K562 (cell line): ENCODE results near the gene PKD1L1.

Experiments used
- DPF2 ChIP-seq: fragments of 450-650 bp; IDR thresholded peaks from 2 replicates; pipeline ENCODE4 v1.6.1; 2016
- POLR2A ChIP-seq: fragments of 450-650 bp; conservative IDR thresholded peaks from 2 replicates; pipeline ENCODE4 v1.6.1; 2016
- POLR2AphosphoS5 ChIP-seq: IDR thresholded peaks from 2 replicates; pipeline ENCODE4 v1.6.1; 2011; ENCODE audit warnings: mild to moderate bottlenecking, low read depth, low read length, moderate library complexity; ENCODE audit not compliant: control insufficient read depth, insufficient read depth
- RBM22 ChIP-seq: fragments of 200-400 bp; formaldehyde crosslinking; IDR thresholded peaks from 2 replicates; pipeline ENCODE4 v1.6.1; 2018; ENCODE audit warnings: low read length, low read depth; ENCODE audit not compliant: poor library complexity, severe bottlenecking
- TBL1XR1 ChIP-seq, 2 experiments: IDR thresholded peaks; 2 replicates each; pipeline ENCODE4 v1.6.1; 2012; ENCODE audit warnings: improper control_type of control experiment in 2 of 2, low read length in 2 of 2, mild to moderate bottlenecking in 1 of 2
- TF ChIP-seq, protein P1 (sequence below): sonication (generic); formaldehyde crosslinking; IDR thresholded peaks from 2 replicates; pipeline ENCODE4 v1.8.1; 2023; ENCODE audit warnings: mild to moderate bottlenecking, missing genetic modification reagents
- TF ChIP-seq, protein P2 (sequence below): fragments of 250-450 bp; sonication (Bioruptor Pico); IDR thresholded peaks from 2 replicates; pipeline ENCODE4 v1.4.0; 2020; ENCODE audit warnings: borderline replicate concordance
- TF ChIP-seq, protein P3 (sequence below): fragments of 450-650 bp; formaldehyde crosslinking; IDR thresholded peaks from 2 replicates; pipeline ENCODE4 v1.4.0; 2020; ENCODE audit warnings: mild to moderate bottlenecking, moderate library complexity
- TF ChIP-seq, protein P4 (sequence below), 3 experiments: IDR thresholded peaks in 2 of 3; conservative IDR thresholded peaks in 1 of 3; 2 replicates each; pipeline ENCODE4 v1.5.1; 2011 to 2012; ENCODE audit warnings: low read length in 3 of 3, mild to moderate bottlenecking in 3 of 3, control low read depth in 2 of 3, improper control_type of control experiment in 1 of 3, inconsistent platforms in 1 of 3, low read depth in 1 of 3, mixed read lengths in 1 of 3, moderate library complexity in 1 of 3; ENCODE audit not compliant: insufficient read depth in 2 of 3
- TF ChIP-seq, protein P5 (sequence below), 2 experiments: fragments of 450-650 bp in 1 of 2; sonication (generic) in 1 of 2; formaldehyde crosslinking in 1 of 2; IDR thresholded peaks; 2 replicates each; pipeline versions ENCODE4 v1.7.1 to v1.9.0; 2016 to 2022; ENCODE audit warnings: inconsistent platforms in 1 of 2, mild to moderate bottlenecking in 1 of 2, missing genetic modification reagents in 1 of 2

DNA sequence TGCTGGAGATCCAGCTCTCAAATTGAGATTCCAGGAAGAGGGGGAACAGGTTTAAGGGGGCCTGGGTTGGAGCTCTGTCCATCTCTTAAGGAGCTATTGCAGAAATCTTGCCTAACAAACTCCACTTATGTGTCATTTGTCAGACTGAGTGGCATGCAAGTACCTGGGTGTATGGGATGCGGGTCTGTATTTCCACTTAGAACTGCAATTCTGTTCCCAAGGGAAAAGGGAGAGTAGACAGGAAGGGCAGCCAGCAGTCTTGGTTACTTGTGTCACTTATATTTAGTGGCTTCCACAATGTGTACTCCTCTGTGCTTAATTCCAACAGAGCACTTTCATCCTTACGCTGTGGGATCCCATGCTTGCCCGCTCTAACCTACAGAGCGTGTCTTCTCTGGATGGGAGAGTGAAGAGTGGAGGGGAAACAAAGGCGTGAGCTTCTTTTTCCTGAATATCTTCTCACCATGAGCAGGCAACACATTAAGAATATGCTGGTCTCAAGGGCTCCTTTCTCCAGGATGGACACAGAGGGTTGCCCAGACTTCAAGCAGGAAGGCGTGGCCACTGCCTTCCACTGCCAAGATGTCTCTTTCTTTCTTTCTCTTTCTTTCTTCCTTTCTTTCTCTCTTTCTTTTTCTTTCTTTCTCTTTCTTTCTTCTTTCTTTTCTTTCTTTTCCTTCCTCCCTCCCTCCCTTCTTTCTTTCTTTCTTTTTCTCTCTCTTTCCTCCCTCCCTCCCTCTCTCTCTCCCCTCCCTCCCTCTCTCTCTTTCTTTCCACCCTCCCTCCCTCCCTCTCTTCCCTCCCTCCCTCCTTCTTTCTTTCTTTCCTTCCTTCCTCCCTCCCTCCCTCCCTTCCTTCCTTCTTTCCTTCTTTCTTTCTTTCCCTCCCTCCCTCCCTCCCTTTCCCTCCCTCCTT, 212.6 kb downstream of the PKD1L1 start:
- TF ChIP-seq, protein P1, sequence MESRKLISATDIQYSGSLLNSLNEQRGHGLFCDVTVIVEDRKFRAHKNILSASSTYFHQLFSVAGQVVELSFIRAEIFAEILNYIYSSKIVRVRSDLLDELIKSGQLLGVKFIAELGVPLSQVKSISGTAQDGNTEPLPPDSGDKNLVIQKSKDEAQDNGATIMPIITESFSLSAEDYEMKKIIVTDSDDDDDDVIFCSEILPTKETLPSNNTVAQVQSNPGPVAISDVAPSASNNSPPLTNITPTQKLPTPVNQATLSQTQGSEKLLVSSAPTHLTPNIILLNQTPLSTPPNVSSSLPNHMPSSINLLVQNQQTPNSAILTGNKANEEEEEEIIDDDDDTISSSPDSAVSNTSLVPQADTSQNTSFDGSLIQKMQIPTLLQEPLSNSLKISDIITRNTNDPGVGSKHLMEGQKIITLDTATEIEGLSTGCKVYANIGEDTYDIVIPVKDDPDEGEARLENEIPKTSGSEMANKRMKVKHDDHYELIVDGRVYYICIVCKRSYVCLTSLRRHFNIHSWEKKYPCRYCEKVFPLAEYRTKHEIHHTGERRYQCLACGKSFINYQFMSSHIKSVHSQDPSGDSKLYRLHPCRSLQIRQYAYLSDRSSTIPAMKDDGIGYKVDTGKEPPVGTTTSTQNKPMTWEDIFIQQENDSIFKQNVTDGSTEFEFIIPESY, result no peak
- TF ChIP-seq DPF2 (no peak), POLR2AphosphoS5 (no peak), TBL1XR1 (IDR thresholded peaks at IDR 0.05; ENCODE audit: low read length in 2 of 2) (no peak), RBM22 (no peak), POLR2A (no peak)
- TF ChIP-seq, protein P2, sequence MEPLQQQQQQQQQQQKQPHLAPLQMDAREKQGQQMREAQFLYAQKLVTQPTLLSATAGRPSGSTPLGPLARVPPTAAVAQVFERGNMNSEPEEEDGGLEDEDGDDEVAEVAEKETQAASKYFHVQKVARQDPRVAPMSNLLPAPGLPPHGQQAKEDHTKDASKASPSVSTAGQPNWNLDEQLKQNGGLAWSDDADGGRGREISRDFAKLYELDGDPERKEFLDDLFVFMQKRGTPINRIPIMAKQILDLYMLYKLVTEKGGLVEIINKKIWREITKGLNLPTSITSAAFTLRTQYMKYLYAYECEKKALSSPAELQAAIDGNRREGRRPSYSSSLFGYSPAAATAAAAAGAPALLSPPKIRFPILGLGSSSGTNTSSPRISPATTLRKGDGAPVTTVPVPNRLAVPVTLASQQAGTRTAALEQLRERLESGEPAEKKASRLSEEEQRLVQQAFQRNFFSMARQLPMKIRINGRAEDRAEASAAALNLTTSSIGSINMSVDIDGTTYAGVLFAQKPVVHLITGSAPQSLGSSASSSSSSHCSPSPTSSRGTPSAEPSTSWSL (CRISPR knock-in tag), result no peak
- TF ChIP-seq, protein P3, sequence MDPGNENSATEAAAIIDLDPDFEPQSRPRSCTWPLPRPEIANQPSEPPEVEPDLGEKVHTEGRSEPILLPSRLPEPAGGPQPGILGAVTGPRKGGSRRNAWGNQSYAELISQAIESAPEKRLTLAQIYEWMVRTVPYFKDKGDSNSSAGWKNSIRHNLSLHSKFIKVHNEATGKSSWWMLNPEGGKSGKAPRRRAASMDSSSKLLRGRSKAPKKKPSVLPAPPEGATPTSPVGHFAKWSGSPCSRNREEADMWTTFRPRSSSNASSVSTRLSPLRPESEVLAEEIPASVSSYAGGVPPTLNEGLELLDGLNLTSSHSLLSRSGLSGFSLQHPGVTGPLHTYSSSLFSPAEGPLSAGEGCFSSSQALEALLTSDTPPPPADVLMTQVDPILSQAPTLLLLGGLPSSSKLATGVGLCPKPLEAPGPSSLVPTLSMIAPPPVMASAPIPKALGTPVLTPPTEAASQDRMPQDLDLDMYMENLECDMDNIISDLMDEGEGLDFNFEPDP (CRISPR knock-in tag), result no peak
- TF ChIP-seq, protein P4, sequence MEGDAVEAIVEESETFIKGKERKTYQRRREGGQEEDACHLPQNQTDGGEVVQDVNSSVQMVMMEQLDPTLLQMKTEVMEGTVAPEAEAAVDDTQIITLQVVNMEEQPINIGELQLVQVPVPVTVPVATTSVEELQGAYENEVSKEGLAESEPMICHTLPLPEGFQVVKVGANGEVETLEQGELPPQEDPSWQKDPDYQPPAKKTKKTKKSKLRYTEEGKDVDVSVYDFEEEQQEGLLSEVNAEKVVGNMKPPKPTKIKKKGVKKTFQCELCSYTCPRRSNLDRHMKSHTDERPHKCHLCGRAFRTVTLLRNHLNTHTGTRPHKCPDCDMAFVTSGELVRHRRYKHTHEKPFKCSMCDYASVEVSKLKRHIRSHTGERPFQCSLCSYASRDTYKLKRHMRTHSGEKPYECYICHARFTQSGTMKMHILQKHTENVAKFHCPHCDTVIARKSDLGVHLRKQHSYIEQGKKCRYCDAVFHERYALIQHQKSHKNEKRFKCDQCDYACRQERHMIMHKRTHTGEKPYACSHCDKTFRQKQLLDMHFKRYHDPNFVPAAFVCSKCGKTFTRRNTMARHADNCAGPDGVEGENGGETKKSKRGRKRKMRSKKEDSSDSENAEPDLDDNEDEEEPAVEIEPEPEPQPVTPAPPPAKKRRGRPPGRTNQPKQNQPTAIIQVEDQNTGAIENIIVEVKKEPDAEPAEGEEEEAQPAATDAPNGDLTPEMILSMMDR (IDR thresholded peaks at IDR 0.05 in 2 of 3, conservative IDR thresholded peaks at IDR 0.05 in 1 of 3; ENCODE audit: insufficient read depth in 2 of 3, low read depth in 1 of 3, low read length in 3 of 3), result no peak
- TF ChIP-seq, protein P5, sequence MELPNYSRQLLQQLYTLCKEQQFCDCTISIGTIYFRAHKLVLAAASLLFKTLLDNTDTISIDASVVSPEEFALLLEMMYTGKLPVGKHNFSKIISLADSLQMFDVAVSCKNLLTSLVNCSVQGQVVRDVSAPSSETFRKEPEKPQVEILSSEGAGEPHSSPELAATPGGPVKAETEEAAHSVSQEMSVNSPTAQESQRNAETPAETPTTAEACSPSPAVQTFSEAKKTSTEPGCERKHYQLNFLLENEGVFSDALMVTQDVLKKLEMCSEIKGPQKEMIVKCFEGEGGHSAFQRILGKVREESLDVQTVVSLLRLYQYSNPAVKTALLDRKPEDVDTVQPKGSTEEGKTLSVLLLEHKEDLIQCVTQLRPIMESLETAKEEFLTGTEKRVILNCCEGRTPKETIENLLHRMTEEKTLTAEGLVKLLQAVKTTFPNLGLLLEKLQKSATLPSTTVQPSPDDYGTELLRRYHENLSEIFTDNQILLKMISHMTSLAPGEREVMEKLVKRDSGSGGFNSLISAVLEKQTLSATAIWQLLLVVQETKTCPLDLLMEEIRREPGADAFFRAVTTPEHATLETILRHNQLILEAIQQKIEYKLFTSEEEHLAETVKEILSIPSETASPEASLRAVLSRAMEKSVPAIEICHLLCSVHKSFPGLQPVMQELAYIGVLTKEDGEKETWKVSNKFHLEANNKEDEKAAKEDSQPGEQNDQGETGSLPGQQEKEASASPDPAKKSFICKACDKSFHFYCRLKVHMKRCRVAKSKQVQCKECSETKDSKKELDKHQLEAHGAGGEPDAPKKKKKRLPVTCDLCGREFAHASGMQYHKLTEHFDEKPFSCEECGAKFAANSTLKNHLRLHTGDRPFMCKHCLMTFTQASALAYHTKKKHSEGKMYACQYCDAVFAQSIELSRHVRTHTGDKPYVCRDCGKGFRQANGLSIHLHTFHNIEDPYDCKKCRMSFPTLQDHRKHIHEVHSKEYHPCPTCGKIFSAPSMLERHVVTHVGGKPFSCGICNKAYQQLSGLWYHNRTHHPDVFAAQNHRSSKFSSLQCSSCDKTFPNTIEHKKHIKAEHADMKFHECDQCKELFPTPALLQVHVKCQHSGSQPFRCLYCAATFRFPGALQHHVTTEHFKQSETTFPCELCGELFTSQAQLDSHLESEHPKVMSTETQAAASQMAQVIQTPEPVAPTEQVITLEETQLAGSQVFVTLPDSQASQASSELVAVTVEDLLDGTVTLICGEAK (IDR thresholded peaks at IDR 0.05), result no peak
- TF ChIP-seq, protein P5 (CRISPR knock-in tag; IDR thresholded peaks at IDR 0.05), result no peak
